Measurements from ENCODE around the gene ZCCHC4. TPM values are rescaled to one million over a fixed set of nuclear protein-coding genes. Genes with fewer than 3 reads are reported as not detected.

ZCCHC4 gene
- total RNA-seq, result 10 to 100 TPM; 13.0 to 14.4 TPM
- polyA plus RNA-seq, result 10 to 100 TPM in 1 of 2 donors, 1 to 10 TPM in 1; 9.2 to 12.6 TPM

GRCh38 chr4:25312496-25313200, at the start of gene ZCCHC4:
Gene ZCCHC4, plus strand, starts transcription at chr4:25312774. Its CDS starts 36 bp downstream, at chr4:25312810.
- intact Hi-C loops (cut with micrococcal nuclease), result loop anchor here (1.0 to 10.0 kb wide), 7 partner anchors 54 to 728 kb away; partner anchors contain the start of genes ANAPC4, DHX15, PI4K2B and SEPSECS
- Histone ChIP-seq H3K27me3 (ENCODE audit: insufficient read depth, low read length) (no peaks in the 10 kb centered on the region), H3K4me1 (ENCODE audit: insufficient read depth, low read length) (peaks cover 17% of the 10 kb centered on the region), H3K9me3 (ENCODE audit: control insufficient read depth in 1 of 2, low read length in 2 of 2) (no peaks in the 10 kb centered on the region), H3K36me3 (ENCODE audit: insufficient read depth, low read length) (peaks cover 9% of the 10 kb centered on the region), H3K27ac (ENCODE audit: low read depth, low read length) (peak within 1 kb of the TSS; percentile 64), H3K4me3 (ENCODE audit: low read length in 2 of 2) (peak within 1 kb of the TSS; percentile 85 to 86)
- Mint-ChIP-seq H3K27me3 (peaks cover 7 to 9% of the 10 kb centered on the region in 2 donors), H3K9me3 (peaks cover 0 to 2% (median 0%) of the 10 kb centered on the region in 8 donors), H3K27ac (peak within 1 kb of the TSS; percentile 89 to 99 (median 97)), H3K4me3 (peak within 1 kb of the TSS; percentile 97 to 100 (median 98)), H3K36me3 (peaks cover 7 to 29% of the 10 kb centered on the region in 2 donors), H3K4me1 (peaks cover 8 to 26% (median 15%) of the 10 kb centered on the region in 4 donors)
- CTCF ChIA-PET (ENCODE audit: partially characterized antibody), result interaction anchor here (0.7 to 4.0 kb wide), 51 partner anchors 8 to 332 kb away, joined by 3 to 107 read pairs (median 4); partner anchors contain the start of genes ANAPC4, PI4K2B and SEPSECS
- POLR2A ChIA-PET (ENCODE audit: partially characterized antibody), result interaction anchor here (0.6 to 2.7 kb wide), 13 partner anchors 8 to 1271 kb away, joined by 3 to 58 read pairs (median 7); partner anchors contain the start of genes ANAPC4, DHX15, PI4K2B and SEPSECS
- DNase-seq, result peak; percentile 87 to 96 (median 91)

GRCh38 chr4:25271866-25272265, 40.7 kb upstream of the ZCCHC4 start:
- Histone ChIP-seq H3K4me1 (ENCODE audit: insufficient read depth, low read length) (no peaks in the 10 kb centered on the region), H3K27me3 (ENCODE audit: insufficient read depth, low read length) (no peaks in the 10 kb centered on the region), H3K4me3 (ENCODE audit: low read length in 2 of 2) (no peak overlapping the region), H3K27ac (ENCODE audit: low read depth, low read length) (no peak overlapping the region), H3K36me3 (ENCODE audit: insufficient read depth, low read length) (peaks cover 25% of the 10 kb centered on the region), H3K9me3 (ENCODE audit: control insufficient read depth in 1 of 2, low read length in 2 of 2) (no peaks in the 10 kb centered on the region)
- Mint-ChIP-seq H3K36me3 (peaks cover 48 to 49% of the 10 kb centered on the region in 2 donors), H3K9me3 (no peaks in the 10 kb centered on the region), H3K27ac (no peak overlapping the region), H3K27me3 (no peaks in the 10 kb centered on the region), H3K4me1 (no peaks in the 10 kb centered on the region), H3K4me3 (no peak overlapping the region)
- CTCF ChIA-PET (ENCODE audit: partially characterized antibody), result no interaction called here
- POLR2A ChIA-PET (ENCODE audit: partially characterized antibody), result no interaction called here
- DNase-seq, result no peak
- intact Hi-C loops (cut with micrococcal nuclease), result no loop called here

GRCh38 chr4:25280210-25280609, 32.4 kb upstream of the ZCCHC4 start:
- Histone ChIP-seq H3K27ac (ENCODE audit: low read depth, low read length) (no peak overlapping the region), H3K27me3 (ENCODE audit: insufficient read depth, low read length) (no peaks in the 10 kb centered on the region), H3K4me3 (ENCODE audit: low read length in 2 of 2) (no peak overlapping the region), H3K9me3 (ENCODE audit: control insufficient read depth in 1 of 2, low read length in 2 of 2) (no peaks in the 10 kb centered on the region), H3K4me1 (ENCODE audit: insufficient read depth, low read length) (no peaks in the 10 kb centered on the region), H3K36me3 (ENCODE audit: insufficient read depth, low read length) (no peaks in the 10 kb centered on the region)
- ChIA-PET CTCF (ENCODE audit: partially characterized antibody) (interaction anchor here (1.6 kb wide), 1 partner anchor 32 kb away, joined by 6 read pairs; the partner anchor contains the start of gene ZCCHC4), POLR2A (ENCODE audit: partially characterized antibody) (no interaction called here)
- no peaks in the 10 kb centered on the region for H3K9me3 Mint-ChIP-seq
- no peaks in the 10 kb centered on the region for H3K27me3 Mint-ChIP-seq
- intact Hi-C loops (cut with micrococcal nuclease), result no loop called here
- DNase-seq, result no peak
- no peaks in the 10 kb centered on the region for H3K4me1 Mint-ChIP-seq
- H3K4me3 Mint-ChIP-seq, result no peak overlapping the region
- no peak overlapping the region for H3K27ac Mint-ChIP-seq
- peaks cover 27 to 31% of the 10 kb centered on the region in 2 donors for H3K36me3 Mint-ChIP-seq

GRCh38 chr4:25283948-25284347, 28.6 kb upstream of the ZCCHC4 start:
- H3K4me1 Mint-ChIP-seq, result no peaks in the 10 kb centered on the region
- intact Hi-C loops (cut with micrococcal nuclease), result no loop called here
- no peak for DNase-seq
- CTCF ChIA-PET (ENCODE audit: partially characterized antibody), result no interaction called here
- H3K36me3 Mint-ChIP-seq, result peaks cover 20 to 24% of the 10 kb centered on the region in 2 donors
- no peaks in the 10 kb centered on the region for H3K9me3 ChIP-seq (ENCODE audit: control insufficient read depth in 1 of 2, low read length in 2 of 2)
- H3K4me1 ChIP-seq (ENCODE audit: insufficient read depth, low read length), result no peaks in the 10 kb centered on the region
- H3K4me3 ChIP-seq (ENCODE audit: low read length in 2 of 2), result no peak overlapping the region
- POLR2A ChIA-PET (ENCODE audit: partially characterized antibody), result no interaction called here
- no peak overlapping the region for H3K4me3 Mint-ChIP-seq
- H3K27me3 Mint-ChIP-seq, result peaks cover 4 to 5% of the 10 kb centered on the region in 2 donors
- no peaks in the 10 kb centered on the region for H3K36me3 ChIP-seq (ENCODE audit: insufficient read depth, low read length)
- H3K27ac ChIP-seq (ENCODE audit: low read depth, low read length), result no peak overlapping the region
- H3K9me3 Mint-ChIP-seq, result peaks cover 0 to 16% (median 10%) of the 10 kb centered on the region in 8 donors
- no peak overlapping the region for H3K27ac Mint-ChIP-seq
- H3K27me3 ChIP-seq (ENCODE audit: insufficient read depth, low read length), result no peaks in the 10 kb centered on the region

- no peak overlapping the region for H3K27ac Mint-ChIP-seq
- Histone ChIP-seq H3K4me1 (ENCODE audit: insufficient read depth, low read length) (no peaks in the 10 kb centered on the region), H3K27ac (ENCODE audit: low read depth, low read length) (no peak overlapping the region), H3K4me3 (ENCODE audit: low read length in 2 of 2) (no peak overlapping the region), H3K9me3 (ENCODE audit: control insufficient read depth in 1 of 2, low read length in 2 of 2) (no peaks in the 10 kb centered on the region), H3K27me3 (ENCODE audit: insufficient read depth, low read length) (no peaks in the 10 kb centered on the region), H3K36me3 (ENCODE audit: insufficient read depth, low read length) (no peaks in the 10 kb centered on the region)
- ChIA-PET CTCF (ENCODE audit: partially characterized antibody) (no interaction called here), POLR2A (ENCODE audit: partially characterized antibody) (no interaction called here)
- peaks cover 0 to 20% (median 11%) of the 10 kb centered on the region in 8 donors for H3K9me3 Mint-ChIP-seq
- H3K36me3 Mint-ChIP-seq, result peaks cover 20 to 24% of the 10 kb centered on the region in 2 donors
- H3K4me1 Mint-ChIP-seq, result no peaks in the 10 kb centered on the region
- H3K27me3 Mint-ChIP-seq, result peaks cover 4 to 5% of the 10 kb centered on the region in 2 donors
- H3K4me3 Mint-ChIP-seq, result no peak overlapping the region
- intact Hi-C loops (cut with micrococcal nuclease), result no loop called here
- no peak for DNase-seq
Observed at GRCh38 chr4:25284466-25284865, 28.1 kb upstream of the ZCCHC4 start.

- Histone ChIP-seq H3K4me1 (ENCODE audit: insufficient read depth, low read length) (no peaks in the 10 kb centered on the region), H3K27ac (ENCODE audit: low read depth, low read length) (no peak overlapping the region), H3K36me3 (ENCODE audit: insufficient read depth, low read length) (no peaks in the 10 kb centered on the region), H3K27me3 (ENCODE audit: insufficient read depth, low read length) (no peaks in the 10 kb centered on the region), H3K9me3 (ENCODE audit: control insufficient read depth in 1 of 2, low read length in 2 of 2) (no peaks in the 10 kb centered on the region), H3K4me3 (ENCODE audit: low read length in 2 of 2) (no peak overlapping the region)
- Mint-ChIP-seq H3K9me3 (peaks cover 4 to 25% (median 13%) of the 10 kb centered on the region in 8 donors), H3K36me3 (peaks cover 6 to 10% of the 10 kb centered on the region in 2 donors), H3K4me3 (no peak overlapping the region), H3K4me1 (no peaks in the 10 kb centered on the region), H3K27ac (no peak overlapping the region), H3K27me3 (peaks cover 4 to 7% of the 10 kb centered on the region in 2 donors)
- intact Hi-C loops (cut with micrococcal nuclease), result no loop called here
- POLR2A ChIA-PET (ENCODE audit: partially characterized antibody), result interaction anchor here (1.1 kb wide), 1 partner anchor 57 kb away, joined by 3 read pairs; the partner anchor contains the start of gene PI4K2B
- CTCF ChIA-PET (ENCODE audit: partially characterized antibody), result interaction anchor here (1.0 kb wide), 1 partner anchor 55 kb away, joined by 3 read pairs; no protein-coding TSS in a partner anchor
- DNase-seq, result no peak
Observed at GRCh38 chr4:25290490-25291067, 22.0 kb upstream of the ZCCHC4 start.

GRCh38 chr4:25291158-25291733, 21.3 kb upstream of the ZCCHC4 start:
- peaks cover 4 to 25% (median 13%) of the 10 kb centered on the region in 8 donors for H3K9me3 Mint-ChIP-seq
- peaks cover 4 to 7% of the 10 kb centered on the region in 2 donors for H3K27me3 Mint-ChIP-seq
- no peaks in the 10 kb centered on the region for H3K36me3 ChIP-seq (ENCODE audit: insufficient read depth, low read length)
- H3K36me3 Mint-ChIP-seq, result peaks cover 6 to 10% of the 10 kb centered on the region in 2 donors
- no peak overlapping the region for H3K4me3 Mint-ChIP-seq
- H3K27ac ChIP-seq (ENCODE audit: low read depth, low read length), result no peak overlapping the region
- H3K27me3 ChIP-seq (ENCODE audit: insufficient read depth, low read length), result no peaks in the 10 kb centered on the region
- intact Hi-C loops (cut with micrococcal nuclease), result no loop called here
- no peaks in the 10 kb centered on the region for H3K4me1 Mint-ChIP-seq
- no peaks in the 10 kb centered on the region for H3K4me1 ChIP-seq (ENCODE audit: insufficient read depth, low read length)
- no peaks in the 10 kb centered on the region for H3K9me3 ChIP-seq (ENCODE audit: control insufficient read depth in 1 of 2, low read length in 2 of 2)
- H3K27ac Mint-ChIP-seq, result no peak overlapping the region
- DNase-seq, result no peak
- POLR2A ChIA-PET (ENCODE audit: partially characterized antibody), result interaction anchor here (1.1 kb wide), 1 partner anchor 57 kb away, joined by 3 read pairs; the partner anchor contains the start of gene PI4K2B
- CTCF ChIA-PET (ENCODE audit: partially characterized antibody), result interaction anchor here (1.0 kb wide), 1 partner anchor 56 kb away, joined by 3 read pairs; no protein-coding TSS in a partner anchor
- no peak overlapping the region for H3K4me3 ChIP-seq (ENCODE audit: low read length in 2 of 2)
